Measurements from ENCODE around the gene PKN1. TPM values are rescaled to one million over a fixed set of nuclear protein-coding genes. Genes with fewer than 3 reads are reported as not detected.
"Not testable (repeated sequence)": the region's sequence is repeated elsewhere in the genome, so short reads cannot be mapped to it uniquely, and the experiment has no call there.

The PKN1 gene
- total RNA-seq, 6 donors from 2014 or later: 95.2 to 278 (median 200) TPM

DNA sequence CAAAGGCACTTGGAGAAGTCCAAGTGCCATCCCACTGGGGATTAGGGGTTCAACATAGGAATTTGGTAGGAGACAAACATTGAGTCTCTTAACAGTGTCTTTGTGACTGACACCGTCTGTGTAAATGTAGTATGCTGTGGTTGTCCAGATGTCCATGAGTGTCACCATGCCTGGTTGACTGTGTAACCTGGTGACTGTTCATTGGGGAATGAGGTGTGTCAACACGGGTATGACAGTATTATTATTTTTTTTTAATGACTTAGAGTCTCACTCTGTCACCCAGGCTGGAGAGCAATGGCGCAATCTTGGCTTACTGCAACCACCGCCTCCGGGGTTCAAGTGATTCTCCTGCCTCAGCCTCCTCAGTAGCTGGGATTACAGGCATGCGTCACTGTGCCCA, 16.2 kb downstream of the PKN1 start:
- no peak for ATAC-seq (ENCODE audit: low FRiP score in 2 of 2)
- H3K4me3 ChIP-seq: no peak overlapping the region
- H3K27me3 ChIP-seq: no peaks in the 10 kb centered on the region
- H3K9me3 ChIP-seq: no peaks in the 10 kb centered on the region
- no peak for DNase-seq
- no peak for TF ChIP-seq POLR2AphosphoS5 (IDR thresholded peaks at IDR 0.05)
- TF ChIP-seq, protein P1, sequence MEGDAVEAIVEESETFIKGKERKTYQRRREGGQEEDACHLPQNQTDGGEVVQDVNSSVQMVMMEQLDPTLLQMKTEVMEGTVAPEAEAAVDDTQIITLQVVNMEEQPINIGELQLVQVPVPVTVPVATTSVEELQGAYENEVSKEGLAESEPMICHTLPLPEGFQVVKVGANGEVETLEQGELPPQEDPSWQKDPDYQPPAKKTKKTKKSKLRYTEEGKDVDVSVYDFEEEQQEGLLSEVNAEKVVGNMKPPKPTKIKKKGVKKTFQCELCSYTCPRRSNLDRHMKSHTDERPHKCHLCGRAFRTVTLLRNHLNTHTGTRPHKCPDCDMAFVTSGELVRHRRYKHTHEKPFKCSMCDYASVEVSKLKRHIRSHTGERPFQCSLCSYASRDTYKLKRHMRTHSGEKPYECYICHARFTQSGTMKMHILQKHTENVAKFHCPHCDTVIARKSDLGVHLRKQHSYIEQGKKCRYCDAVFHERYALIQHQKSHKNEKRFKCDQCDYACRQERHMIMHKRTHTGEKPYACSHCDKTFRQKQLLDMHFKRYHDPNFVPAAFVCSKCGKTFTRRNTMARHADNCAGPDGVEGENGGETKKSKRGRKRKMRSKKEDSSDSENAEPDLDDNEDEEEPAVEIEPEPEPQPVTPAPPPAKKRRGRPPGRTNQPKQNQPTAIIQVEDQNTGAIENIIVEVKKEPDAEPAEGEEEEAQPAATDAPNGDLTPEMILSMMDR (IDR thresholded peaks at IDR 0.05): no peak
- no peak for TF ChIP-seq POLR2A (IDR thresholded peaks at IDR 0.05)
- TF ChIP-seq EP300 (IDR thresholded peaks at IDR 0.05): no peak
- peaks cover 0 to 3% (median 0%) of the 10 kb centered on the region in 4 donors for H3K4me1 ChIP-seq
- H3K36me3 ChIP-seq: peaks cover 49 to 100% (median 92%) of the 10 kb centered on the region in 4 donors
- WGBS, 2 donors: 87 to 90% methylated on average over 6 of the region's 6 CpGs
- no peak overlapping the region for H3K27ac ChIP-seq

DNA sequence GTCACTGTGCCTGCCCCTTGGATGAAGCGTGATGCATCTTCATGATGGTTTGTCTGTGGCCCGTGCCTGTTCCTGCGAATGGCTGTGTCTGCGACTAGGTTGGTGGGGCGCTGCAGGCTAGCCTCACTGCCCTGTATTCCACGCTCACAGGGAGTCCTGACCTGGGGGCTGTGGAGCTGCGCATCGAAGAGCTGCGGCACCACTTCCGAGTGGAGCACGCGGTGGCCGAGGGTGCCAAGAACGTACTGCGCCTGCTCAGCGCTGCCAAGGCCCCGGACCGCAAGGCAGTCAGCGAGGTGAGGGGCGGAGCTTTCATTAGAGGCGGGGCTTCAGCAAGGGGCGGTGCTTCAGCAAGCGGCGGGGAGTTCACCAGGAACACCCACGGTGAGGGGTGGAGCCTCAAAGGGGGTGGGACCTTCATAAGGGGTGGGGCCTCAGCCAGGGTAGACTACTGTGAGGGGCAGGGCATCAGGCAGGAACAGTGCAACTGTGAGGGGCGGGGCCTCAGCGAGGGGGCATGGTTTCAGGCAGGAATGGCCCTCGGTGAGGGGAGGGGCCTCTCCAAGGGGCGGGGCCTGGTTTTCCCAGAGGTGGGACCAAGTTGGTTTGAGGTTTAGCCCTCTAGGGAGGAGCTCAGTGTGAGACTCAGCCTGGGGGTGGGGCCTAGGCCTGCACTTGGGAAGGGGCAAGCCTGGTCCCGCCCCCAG, 17.2 kb downstream of the PKN1 start:
- peak in 1 of 2 donors; percentile 72 for DNase-seq

DNA sequence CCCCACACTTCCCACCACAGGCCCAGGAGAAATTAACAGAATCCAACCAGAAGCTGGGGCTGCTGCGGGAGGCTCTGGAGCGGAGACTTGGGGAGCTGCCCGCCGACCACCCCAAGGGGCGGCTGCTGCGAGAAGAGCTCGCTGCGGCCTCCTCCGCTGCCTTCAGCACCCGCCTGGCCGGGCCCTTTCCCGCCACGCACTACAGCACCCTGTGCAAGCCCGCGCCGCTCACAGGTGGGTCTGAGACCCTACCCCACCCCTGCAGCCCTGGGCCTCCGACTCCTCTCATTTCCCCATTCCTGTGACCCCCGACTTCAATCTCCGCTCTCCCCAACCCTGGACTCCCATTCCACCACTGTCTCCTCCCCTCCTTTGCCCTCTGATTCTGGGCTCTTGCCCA, 17.8 kb downstream of the PKN1 start:
- Histone ChIP-seq H3K4me1 (peaks cover 0 to 3% (median 0%) of the 10 kb centered on the region in 4 donors), H3K9me3 (no peaks in the 10 kb centered on the region), H3K4me3 (no peak overlapping the region), H3K27ac (no peak overlapping the region), H3K36me3 (peaks cover 49 to 97% (median 88%) of the 10 kb centered on the region in 4 donors), H3K27me3 (no peaks in the 10 kb centered on the region)
- ATAC-seq (ENCODE audit: low FRiP score in 2 of 2): no peak
- TF ChIP-seq POLR2AphosphoS5 (IDR thresholded peaks at IDR 0.05) (no peak), EP300 (IDR thresholded peaks at IDR 0.05) (no peak), POLR2A (IDR thresholded peaks at IDR 0.05) (no peak)
- TF ChIP-seq, protein P1 (IDR thresholded peaks at IDR 0.05): no peak
- WGBS, 2 donors: 97 to 98% methylated on average over 17 to 19 of the region's 19 CpGs
- DNase-seq: no peak

More for the DNA sequence above, 17.2 kb downstream of the PKN1 start:
- 85 to 90% methylated on average over 25 to 30 of the region's 30 CpGs for WGBS, 2 donors
- ATAC-seq (ENCODE audit: low FRiP score in 2 of 2): peak; percentile 55 to 60
- Histone ChIP-seq H3K9me3 (no peaks in the 10 kb centered on the region), H3K27ac (no peak overlapping the region), H3K4me1 (peaks cover 0 to 3% (median 0%) of the 10 kb centered on the region in 4 donors), H3K27me3 (no peaks in the 10 kb centered on the region), H3K4me3 (no peak overlapping the region), H3K36me3 (peaks cover 49 to 100% (median 89%) of the 10 kb centered on the region in 4 donors)
- TF ChIP-seq, protein P1 (IDR thresholded peaks at IDR 0.05): no peak
- TF ChIP-seq POLR2AphosphoS5 (IDR thresholded peaks at IDR 0.05) (no peak), EP300 (IDR thresholded peaks at IDR 0.05) (no peak), POLR2A (IDR thresholded peaks at IDR 0.05) (no peak)

DNA sequence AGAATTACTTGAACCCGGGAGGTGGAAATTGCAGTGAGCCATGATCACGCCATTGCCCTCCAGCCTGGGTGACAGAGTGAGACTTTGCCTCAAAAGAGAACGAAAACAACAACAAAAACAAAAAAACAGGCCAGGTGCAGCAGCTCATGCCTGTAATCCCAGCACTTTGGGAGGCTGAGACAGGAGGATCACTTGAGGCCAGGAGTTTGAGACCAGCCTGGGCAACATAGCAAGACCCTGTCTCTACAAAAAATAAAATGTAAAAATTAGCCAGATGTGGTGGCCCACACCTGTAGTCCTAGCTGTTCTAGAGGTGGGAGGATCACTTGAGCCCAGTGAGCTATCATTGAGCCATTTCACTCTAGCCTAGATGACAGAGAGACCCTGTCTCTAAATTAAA, 19.2 kb downstream of the PKN1 start:
- ATAC-seq (ENCODE audit: low FRiP score in 2 of 2); H3K4me1 ChIP-seq; H3K27me3 ChIP-seq; H3K9me3 ChIP-seq; DNase-seq; H3K27ac ChIP-seq; H3K4me3 ChIP-seq: not testable (repeated sequence)
- 94 to 97% methylated on average over 3 of the region's 3 CpGs for WGBS, 2 donors
- H3K36me3 ChIP-seq: peaks cover 36 to 91% (median 80%) of the 10 kb centered on the region in 4 donors

DNA sequence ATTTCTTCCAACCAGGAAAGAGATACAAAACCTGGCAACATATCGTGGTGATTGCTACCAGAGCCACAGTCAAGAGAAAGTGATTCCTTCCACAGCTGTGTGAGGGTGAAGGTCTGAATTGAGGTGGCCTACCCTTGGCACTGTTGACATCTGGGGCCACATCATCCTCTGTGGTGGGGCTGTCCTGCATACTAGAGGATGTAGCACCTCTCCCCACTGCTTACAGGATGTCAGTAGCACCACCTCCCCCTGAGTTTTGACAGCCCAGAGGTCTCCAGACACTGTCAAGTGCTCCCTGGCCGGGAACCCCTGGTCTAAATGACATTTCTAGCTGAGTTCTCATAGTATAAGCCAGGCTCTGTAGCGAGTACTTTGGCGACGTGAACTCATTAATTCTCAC, 26.6 kb downstream of the PKN1 start:
- Histone ChIP-seq H3K9me3 (no peaks in the 10 kb centered on the region), H3K27ac (no peak overlapping the region), H3K36me3 (peaks cover 22 to 89% (median 66%) of the 10 kb centered on the region in 4 donors), H3K4me1 (no peaks in the 10 kb centered on the region), H3K4me3 (no peak overlapping the region), H3K27me3 (no peaks in the 10 kb centered on the region)
- ATAC-seq (ENCODE audit: low FRiP score in 2 of 2) (no peak), DNase-seq (no peak)
- TF ChIP-seq POLR2A (IDR thresholded peaks at IDR 0.05): no peak
- TF ChIP-seq EP300 (IDR thresholded peaks at IDR 0.05): no peak
- TF ChIP-seq POLR2AphosphoS5 (IDR thresholded peaks at IDR 0.05): no peak
- TF ChIP-seq, protein P1 (IDR thresholded peaks at IDR 0.05): no peak
- WGBS, 2 donors: 62 to 78% methylated on average over 5 of the region's 5 CpGs
